ENCODE data around the gene SMYD3.

SMYD3 gene

DNA sequence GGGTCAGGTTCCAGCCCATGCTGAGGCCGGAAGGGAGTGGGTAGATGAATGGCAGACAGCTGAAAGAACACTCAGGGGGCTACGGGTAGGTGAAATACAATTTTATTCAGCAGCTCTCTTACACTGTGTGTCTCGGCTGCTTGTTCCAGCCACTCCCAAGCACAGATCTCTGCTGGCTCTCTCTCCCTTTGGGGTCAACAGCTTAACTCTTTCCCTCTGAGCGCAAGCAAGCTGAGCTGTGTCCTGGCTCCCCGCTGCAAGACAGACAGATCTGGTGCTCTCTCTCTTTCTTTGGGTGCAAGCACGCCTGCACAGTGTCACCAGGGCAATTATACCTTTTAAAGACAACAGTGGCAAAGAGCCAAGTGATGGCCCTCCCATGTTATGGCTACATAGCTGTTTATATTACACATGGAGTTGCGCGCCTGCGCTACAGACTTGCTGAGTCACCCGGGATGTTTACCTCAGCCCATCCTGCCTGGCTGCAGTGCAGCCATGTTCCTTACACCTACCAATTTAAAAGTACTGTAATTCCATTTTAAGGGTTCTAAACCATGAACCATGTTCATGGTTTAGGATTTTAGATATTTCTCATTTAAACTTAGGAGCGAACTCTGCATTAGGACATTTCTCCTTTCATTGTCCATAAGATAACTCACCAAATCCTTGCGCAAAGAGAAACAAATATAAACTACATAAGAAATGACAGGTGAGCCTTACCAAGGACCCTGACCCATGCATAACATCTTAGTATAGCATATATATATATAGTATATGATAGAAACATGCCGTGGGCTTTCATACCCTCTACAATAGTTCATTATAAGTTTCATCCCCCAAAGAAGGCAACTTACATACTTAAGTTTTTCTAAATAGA is 396.5 kb downstream of the SMYD3 start:
- DNase-seq (ENCODE audit: low read depth) = peak; percentile 48

DNA sequence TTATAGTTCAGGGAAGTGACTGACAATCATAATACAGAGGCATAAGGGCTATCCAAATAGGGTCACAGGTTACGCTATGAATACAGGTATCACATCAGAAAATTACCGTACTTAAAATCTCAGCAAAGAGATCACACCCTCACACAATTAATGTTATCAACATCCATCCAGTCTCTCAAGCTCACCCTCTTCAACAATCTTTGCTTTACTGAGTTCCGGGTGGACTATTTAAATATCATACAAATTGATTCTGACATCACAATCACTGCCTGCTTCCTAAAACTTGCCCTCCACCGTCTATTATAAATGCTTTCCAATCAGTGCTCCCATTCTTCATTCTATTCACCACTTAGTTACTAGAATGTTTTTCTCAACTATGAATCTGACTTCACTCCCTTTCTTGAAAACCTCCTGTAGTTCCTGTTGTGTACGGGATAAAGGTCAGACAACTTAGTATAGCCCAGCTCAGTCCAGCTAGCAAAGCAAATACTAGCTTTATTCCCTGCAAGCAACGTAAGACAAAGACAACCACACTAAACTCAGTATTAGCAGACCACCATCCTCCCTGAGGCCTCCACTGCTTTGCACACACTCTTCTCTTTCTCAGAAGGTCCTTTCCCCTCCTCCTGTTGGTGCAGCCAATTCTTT is 398.7 kb downstream of the SMYD3 start:
- DNase-seq (ENCODE audit: low read depth) = no peak
- no peak overlapping the region for H3K4me3 ChIP-seq (ENCODE audit: low read depth, low read length)

More for the DNA sequence above, 396.5 kb downstream of the SMYD3 start:
- H3K4me3 ChIP-seq (ENCODE audit: low read depth, low read length) = no peak overlapping the region

DNA sequence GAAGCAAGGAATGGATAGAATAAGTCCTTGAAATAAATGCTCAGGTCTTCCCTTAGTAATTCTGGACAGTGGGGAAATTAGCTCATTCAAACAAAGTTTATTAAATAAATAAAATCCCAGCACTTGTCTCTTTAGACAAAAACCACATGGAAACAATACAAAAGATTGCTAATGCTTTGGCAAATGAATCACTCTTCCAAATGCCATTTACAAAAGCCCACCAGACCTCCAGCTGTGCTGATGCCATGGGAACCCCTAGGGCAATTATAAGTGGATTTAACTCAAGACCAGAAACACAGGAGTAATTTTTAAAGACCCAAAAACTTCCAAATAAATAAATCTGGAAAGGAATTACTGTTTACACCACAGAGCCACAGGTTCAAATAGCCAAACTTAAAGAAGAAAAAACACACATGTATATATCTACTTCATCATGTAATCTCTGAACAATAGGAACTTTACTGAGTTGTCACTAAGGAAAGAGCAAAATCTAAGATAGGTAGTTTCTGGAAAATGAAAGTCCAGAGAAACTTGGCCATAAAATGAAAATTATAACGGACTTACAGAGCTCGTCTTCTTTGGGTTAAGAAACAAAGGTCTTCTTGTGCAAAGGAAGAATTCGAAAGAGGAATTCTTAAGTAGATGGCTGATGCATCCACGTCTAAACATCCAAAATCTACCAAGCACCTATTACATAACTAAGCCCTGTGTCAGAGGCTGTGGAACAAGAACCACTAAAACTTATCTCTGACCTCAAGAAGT is 399.4 kb downstream of the SMYD3 start:
- no peak overlapping the region for H3K4me3 ChIP-seq (ENCODE audit: low read depth, low read length)
- peak; percentile 16 for DNase-seq (ENCODE audit: low read depth)

- no peak for DNase-seq (ENCODE audit: low read depth)
- no peak overlapping the region for H3K4me3 ChIP-seq (ENCODE audit: low read depth, low read length)
Observed at GRCh38 chr1:246106342-246106763, 400.7 kb downstream of the SMYD3 start.

DNA sequence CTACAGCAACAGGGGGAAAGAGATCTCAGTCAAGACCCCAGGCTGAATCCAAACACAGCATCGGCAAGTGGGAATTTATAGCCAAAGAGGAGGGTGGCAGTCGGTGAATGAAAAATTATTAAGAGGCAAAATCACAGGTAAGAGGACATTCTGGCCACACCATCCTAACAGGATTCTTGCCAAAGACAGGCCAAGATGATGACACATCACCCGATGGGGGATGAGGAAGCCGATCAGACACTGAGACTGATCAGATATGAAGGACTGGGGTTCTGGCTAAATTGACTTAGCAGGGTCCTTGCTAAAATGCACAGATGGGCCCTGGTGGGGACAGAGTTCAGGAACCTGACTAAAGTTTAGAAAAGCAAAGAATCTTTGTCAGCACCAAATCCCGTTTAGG is 402.2 kb downstream of the SMYD3 start:
- no peak overlapping the region for H3K4me3 ChIP-seq (ENCODE audit: low read depth, low read length)
- DNase-seq (ENCODE audit: low read depth) = no peak

DNA sequence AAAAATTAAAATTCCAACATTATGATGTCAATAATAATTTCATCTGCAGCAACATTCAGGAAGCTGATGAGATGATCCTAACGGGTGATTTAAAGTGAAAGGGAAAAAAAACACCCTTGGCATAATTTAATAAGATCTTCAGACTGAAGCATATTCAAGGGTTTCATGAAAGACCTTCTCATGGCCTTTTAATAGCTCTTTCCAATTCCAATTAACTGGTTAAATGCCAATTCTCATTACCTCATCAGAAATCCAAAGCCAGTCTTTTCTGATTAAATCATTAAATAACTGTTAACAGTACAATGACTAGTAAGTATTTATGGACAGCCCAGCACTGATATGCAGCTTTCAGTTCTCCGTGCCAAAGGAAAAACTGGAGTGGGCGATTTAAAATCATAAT is 407.5 kb downstream of the SMYD3 start:
- no peak for DNase-seq (ENCODE audit: low read depth)
- H3K4me3 ChIP-seq (ENCODE audit: low read depth, low read length) = no peak overlapping the region

- no peak for DNase-seq (ENCODE audit: low read depth)
- H3K4me3 ChIP-seq (ENCODE audit: low read depth, low read length) = no peak overlapping the region
Observed at GRCh38 chr1:246096356-246096755, 410.7 kb downstream of the SMYD3 start.

DNA sequence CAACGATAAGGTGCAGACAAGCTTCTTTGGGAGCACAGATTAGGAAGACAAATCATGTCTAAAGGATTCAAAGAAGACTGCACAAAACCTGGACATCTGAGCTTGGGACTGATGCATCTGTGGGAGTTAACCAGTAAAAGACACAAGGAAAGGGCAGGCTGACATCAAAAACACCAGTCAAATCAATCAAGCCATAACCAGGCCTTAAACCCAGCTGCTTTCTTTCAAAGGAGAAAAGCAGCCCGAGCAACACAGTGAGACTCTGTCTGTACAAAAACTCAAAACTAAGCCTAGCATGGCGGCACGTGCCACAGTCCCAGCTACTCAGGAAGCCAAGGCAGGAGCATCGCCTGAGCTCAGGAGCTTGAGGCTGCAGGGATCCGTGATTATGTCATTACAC is 411.6 kb downstream of the SMYD3 start:
- DNase-seq (ENCODE audit: low read depth) = no peak
- H3K4me3 ChIP-seq (ENCODE audit: low read depth, low read length) = no peak overlapping the region

GRCh38 chr1:246093230-246093629 is 413.8 kb downstream of the SMYD3 start:
- DNase-seq (ENCODE audit: low read depth) = no peak
- no peak overlapping the region for H3K4me3 ChIP-seq (ENCODE audit: low read depth, low read length)

DNA sequence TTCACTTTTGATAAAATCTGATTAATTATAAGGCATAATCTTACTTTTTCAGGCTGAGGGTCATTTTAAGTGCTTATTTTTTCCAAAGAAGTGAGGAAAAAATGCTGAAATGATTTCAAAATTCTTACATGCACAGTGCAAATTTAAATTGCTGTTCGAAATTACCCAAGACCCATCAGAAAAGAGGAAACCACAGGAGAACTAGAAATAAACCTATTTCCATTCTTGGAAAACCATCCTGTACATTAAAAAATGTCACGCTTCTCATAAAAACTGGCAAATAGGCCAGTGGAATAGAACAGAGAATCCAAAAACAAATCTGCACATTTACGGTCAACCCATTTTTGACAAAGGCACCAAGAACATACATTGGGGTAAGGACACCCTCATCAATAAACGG is 414.9 kb downstream of the SMYD3 start:
- no peak for DNase-seq (ENCODE audit: low read depth)
- H3K4me3 ChIP-seq (ENCODE audit: low read depth, low read length) = no peak overlapping the region

- no peak for DNase-seq (ENCODE audit: low read depth)
- no peak overlapping the region for H3K4me3 ChIP-seq (ENCODE audit: low read depth, low read length)
Observed at GRCh38 chr1:246091477-246091876, 415.6 kb downstream of the SMYD3 start.

GRCh38 chr1:246086191-246086590 is 420.9 kb downstream of the SMYD3 start:
- no peak overlapping the region for H3K4me3 ChIP-seq (ENCODE audit: low read depth, low read length)
- DNase-seq (ENCODE audit: low read depth) = no peak

GRCh38 chr1:246083416-246083815 is 423.7 kb downstream of the SMYD3 start:
- no peak for DNase-seq (ENCODE audit: low read depth)
- no peak overlapping the region for H3K4me3 ChIP-seq (ENCODE audit: low read depth, low read length)

DNA sequence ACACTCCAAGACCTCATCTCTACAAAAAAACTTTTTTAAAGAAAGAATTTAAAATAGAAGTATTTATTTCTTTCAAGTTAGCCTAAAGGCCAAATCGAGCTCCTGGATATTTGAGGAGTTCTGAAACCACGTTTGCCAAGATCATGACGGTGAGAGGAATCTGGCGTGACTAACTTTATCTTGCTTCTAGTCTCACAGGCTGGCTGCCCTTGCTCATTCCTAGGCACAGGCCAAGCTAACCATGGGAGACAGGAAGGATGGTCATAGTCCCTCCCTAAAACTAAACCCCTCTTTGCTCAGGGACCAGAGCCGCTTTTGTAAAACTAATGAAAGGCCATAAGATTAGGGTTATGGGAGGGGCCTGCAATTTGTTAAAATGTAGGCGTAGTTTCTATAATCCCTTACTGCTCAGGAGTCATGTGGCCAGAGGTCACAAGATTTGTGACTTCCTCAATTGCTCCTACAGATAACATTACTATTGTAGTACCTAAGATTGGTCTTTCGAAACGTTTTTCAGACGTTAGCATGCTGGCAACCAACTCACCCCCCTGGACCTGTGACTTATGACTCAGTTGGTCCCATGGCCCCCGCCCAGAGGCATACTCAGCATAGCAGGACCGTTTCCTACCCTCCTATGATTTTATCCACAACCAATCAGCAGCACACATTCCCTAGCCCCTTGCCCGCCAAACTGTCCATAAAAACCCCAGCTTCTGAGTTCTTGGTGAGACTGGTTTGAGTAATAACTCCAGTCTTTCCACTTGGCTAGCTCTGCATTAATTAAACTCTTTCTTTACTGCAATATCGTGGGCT is 425.0 kb downstream of the SMYD3 start:
- DNase-seq (ENCODE audit: low read depth) = no peak
- H3K4me3 ChIP-seq (ENCODE audit: low read depth, low read length) = no peak overlapping the region

DNA sequence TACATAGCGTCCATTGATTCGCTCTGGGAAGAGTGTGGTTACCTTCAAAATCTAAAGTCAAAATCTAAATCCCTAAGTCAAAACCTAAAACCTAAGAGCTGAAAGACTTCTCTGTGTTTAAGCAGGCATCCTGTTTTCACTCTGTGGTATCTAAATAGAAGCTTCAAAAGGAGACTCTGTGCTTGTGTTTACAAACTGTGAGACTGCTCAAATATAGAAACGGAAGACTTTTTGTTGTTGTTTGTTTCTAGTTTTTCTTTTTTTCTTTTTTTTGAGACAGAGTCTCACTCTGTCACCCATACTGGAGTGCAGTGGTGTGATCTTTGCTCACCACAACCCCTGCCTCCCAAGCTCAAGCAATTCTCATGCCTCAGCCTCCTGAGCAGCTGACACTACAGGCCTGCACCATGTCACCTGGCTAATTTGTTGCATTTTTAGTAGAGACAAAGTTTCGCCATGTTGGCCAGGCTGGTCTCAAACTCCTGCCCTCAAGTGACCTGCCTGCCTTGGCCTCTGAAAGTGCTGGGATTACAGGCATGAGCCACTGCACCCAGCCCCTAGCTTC is 425.9 kb downstream of the SMYD3 start:
- DNase-seq (ENCODE audit: low read depth) = no peak
- no peak overlapping the region for H3K4me3 ChIP-seq (ENCODE audit: low read depth, low read length)

DNA sequence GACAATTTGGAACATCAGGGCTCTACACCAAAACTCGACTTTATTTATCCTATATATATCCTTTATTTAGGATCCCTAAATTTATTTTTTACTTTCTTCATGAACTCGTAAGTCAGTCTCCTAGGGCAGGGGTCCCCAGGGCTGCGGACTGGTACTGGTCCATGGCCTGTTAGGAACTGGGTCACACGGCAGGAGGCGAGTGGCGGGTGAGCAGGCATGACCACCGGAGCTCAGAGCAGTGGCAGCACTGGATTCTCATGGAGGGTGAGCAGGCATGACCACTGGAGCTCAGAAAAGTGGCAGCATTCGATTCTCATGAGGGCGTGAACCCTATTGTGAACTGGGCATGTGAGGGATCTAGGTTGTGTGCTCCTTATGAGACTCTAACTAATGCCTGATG is 427.0 kb downstream of the SMYD3 start:
- no peak for DNase-seq (ENCODE audit: low read depth)

GRCh38 chr1:246078888-246079252 is 428.2 kb downstream of the SMYD3 start:
- DNase-seq (ENCODE audit: low read depth) = no peak
- no peak overlapping the region for H3K4me3 ChIP-seq (ENCODE audit: low read depth, low read length)

More for the DNA sequence above, 427.0 kb downstream of the SMYD3 start:
- no peak overlapping the region for H3K4me3 ChIP-seq (ENCODE audit: low read depth, low read length)

GRCh38 chr1:246078126-246078887 is 428.8 kb downstream of the SMYD3 start:
- no peak overlapping the region for H3K4me3 ChIP-seq (ENCODE audit: low read depth, low read length)
- DNase-seq (ENCODE audit: low read depth) = no peak

All from skeletal muscle cell (primary cell).